Heart left ventricle (tissue), 16 donors: ENCODE measurements around the gene ESRP2. TPM values are rescaled to one million over a fixed set of nuclear protein-coding genes. Genes with fewer than 3 reads are reported as not detected.

Experiments used
- ATAC-seq, 4 donors: fragments of 200-7000 bp; cut with Tn5 transposase; one replicate each; pipeline ENCODE4 v1.9.1; 2020 to 2022; ENCODE audit warnings: moderate library complexity in 4 of 4, mild to moderate bottlenecking in 3 of 4, moderate number of reproducible peaks in 1 of 4
- DNase-seq, 5 donors: peaks; one replicate each; pipeline ENCODE4 v3.0.0-alpha.2; 2020
- H3K27ac ChIP-seq, 12 donors: fragments of 200-600 bp; sonication (generic) in 4 of 12; one replicate each; pipeline versions ENCODE4 v1.5.0 to v1.8.0; 2016 to 2022; ENCODE audit warnings: mild to moderate bottlenecking in 2 of 12
- H3K27me3 ChIP-seq, 9 donors: fragments of 200-600 bp; sonication (generic) in 2 of 9; one replicate each; pipeline versions ENCODE4 v1.5.1 to v1.8.0; 2016 to 2022; ENCODE audit warnings: mild to moderate bottlenecking in 3 of 9
- H3K36me3 ChIP-seq, 9 donors: fragments of 200-600 bp; sonication (generic) in 2 of 9; one replicate each; pipeline versions ENCODE4 v1.5.0 to v1.8.0; 2018 to 2022; ENCODE audit warnings: mild to moderate bottlenecking in 2 of 9
- H3K4me1 ChIP-seq, 12 donors: fragments of 200-600 bp; sonication (generic) in 4 of 12; one replicate each; pipeline versions ENCODE4 v1.5.0 to v1.8.0; 2016 to 2022; ENCODE audit warnings: mild to moderate bottlenecking in 3 of 12
- H3K4me3 ChIP-seq, 12 donors: fragments of 200-600 bp; sonication (generic) in 4 of 12; one replicate each; pipeline versions ENCODE4 v1.5.0 to v1.8.0; 2017 to 2022; ENCODE audit warnings: mild to moderate bottlenecking in 9 of 12, moderate library complexity in 4 of 12
- H3K9me3 ChIP-seq, 12 donors: fragments of 200-600 bp; sonication (generic) in 4 of 12; one replicate each; pipeline versions ENCODE4 v1.5.0 to v1.8.0; 2016 to 2022; ENCODE audit warnings: mild to moderate bottlenecking in 1 of 12
- CTCF ChIP-seq, 12 donors: fragments of 200-600 bp; sonication (generic) in 4 of 12; IDR thresholded peaks; one replicate each; pipeline versions ENCODE4 v1.5.0 to v1.8.0; 2018 to 2022; ENCODE audit warnings: antibody characterized with exemption in 12 of 12, mild to moderate bottlenecking in 5 of 12
- POLR2A ChIP-seq, 2 donors: fragments of 450-650 bp; IDR thresholded peaks; one replicate each; pipeline ENCODE4 v1.6.1; 2017; ENCODE audit warnings: antibody characterized with exemption in 2 of 2, mild to moderate bottlenecking in 2 of 2, moderate library complexity in 2 of 2
- WGBS, 4 donors: extraction: QIAGEN DNeasy Blood & Tissue Kit in 2 of 4; methylation state at CpG; one replicate each; pipeline versions ENCODE4 v1.1.5 to v1.1.7; 2013 to 2018; 5-methylcytosine and 5-hydroxymethylcytosine counted together
- intact Hi-C, 10 donors: fragments of 100-400 bp; cut with DNase I; formaldehyde crosslinking; loops; one replicate each; pipeline versions ENCODE4 v1.11.1 to v1.14.2; 2022
- polyA plus RNA-seq, 2 donors: library from polyadenylated mRNA; stranded (reverse); fragments of 200-250 nt; gene quantifications; one replicate each; pipeline ENCODE4 v1.2.3, GENCODE V29; 2013
- total RNA-seq, 9 donors: library from RNA; depleted of rRNA in 2 of 9; stranded (reverse); fragments of >200 nt in 2 of 9; fragmentation: NEBNext Ultra II Directional in 3 of 9; extraction: Animal tissue kit (Norgen Biotek cat#: 25700) in 3 of 9; gene quantifications; one replicate each; pipeline versions ENCODE4 v1.1.0 to v1.2.4, GENCODE V29; 2016 to 2023
- donor health status: ischemic (EF 13 %, LVEDD 7.1; RV severe dilation, severe dysfunction).
- donor health status: healthy with polysubstance abuse.
- donor health status: DM: no; HTN: yes; CAD: no.
- donor health status: DM: no; HTN: no; CAD: no.
- donor health status: ischemic (EF 25% LVEDD 6.9; RV normal size, moderate dysfunction).
- donor health status: ischemic (EF 25% LVEDD 5.7; RV mildly dilated, moderate dysfunction).
- donor health status: healthy.
- donor health status: DM: yes; HTN: yes; CAD: no.
- donor health status: ischemic (EF 35%, LVEDD 5.7; RV mildly dilated, moderate dysfunction).
- donor health status: nonischemic (EF 11% LVEDD 7.7; RV severe dilation, severe dysfunction).
- donor health status: DM: yes; HTN: yes; CAD: no.
- donor health status: PGD.
- donor health status: ischemic (EF 29% LVEDD 5.4; RV normal size, mild dysfunction).
- donor health status: nonischemic (EF 23%, LVEDD 6.1; RV moderate dilation, normal function).

ESRP2 gene
- total and polyA plus RNA-seq, 11 donors, result 0.15 to 1.9 (median 0.45) TPM; not detected in 1

- DNase-seq (peak in 1 of 5 donors; percentile 48), ATAC-seq (peak in 2 of 4 donors; percentile 2 to 6)
- Histone ChIP-seq H3K4me3 (peak overlapping the region in 4 of 12 donors; percentile 9 to 96 (median 49)), H3K9me3 (no peaks in the 10 kb centered on the region), H3K27ac (peak overlapping the region; percentile 59 to 97 (median 87)), H3K36me3 (peaks cover 0 to 45% (median 29%) of the 10 kb centered on the region in 9 donors), H3K27me3 (no peaks in the 10 kb centered on the region), H3K4me1 (peaks cover 7 to 79% (median 58%) of the 10 kb centered on the region in 12 donors)
- TF ChIP-seq POLR2A (IDR thresholded peaks at IDR 0.05) (no peak), CTCF (IDR thresholded peaks at IDR 0.05) (no peak)
- intact Hi-C loops, result loop anchor here in 4 of 10 donors (5.0 to 10.0 kb wide), 2 partner anchors 64 to 1277 kb away; partner anchors contain the start of genes PRMT7 (in 3 of the 4) and SLC7A6OS (in 3 of the 4)
- 63 to 72% (median 68%) methylated on average over 3 to 4 of the region's 4 CpGs for WGBS, 4 donors
Measured at GRCh38 chr16:68247932-68248331, 12.0 kb upstream of the ESRP2 start.

GRCh38 chr16:68247400-68247799, 11.5 kb upstream of the ESRP2 start:
- intact Hi-C loops, result loop anchor here in 4 of 10 donors (5.0 to 10.0 kb wide), 2 partner anchors 65 to 1277 kb away; partner anchors contain the start of genes PRMT7 (in 3 of the 4) and SLC7A6OS (in 3 of the 4)
- ATAC-seq (peak in 2 of 4 donors; percentile 14 to 17), DNase-seq (peak in 4 of 5 donors; percentile 22 to 62 (median 44))
- 64 to 78% (median 68%) methylated on average over 4 of the region's 4 CpGs for WGBS, 4 donors
- Histone ChIP-seq H3K4me3 (peak overlapping the region in 6 of 12 donors; percentile 9 to 96 (median 49)), H3K36me3 (peaks cover 0 to 40% (median 26%) of the 10 kb centered on the region in 9 donors), H3K9me3 (no peaks in the 10 kb centered on the region), H3K4me1 (peaks cover 4 to 74% (median 54%) of the 10 kb centered on the region in 12 donors), H3K27me3 (no peaks in the 10 kb centered on the region), H3K27ac (peak overlapping the region; percentile 59 to 97 (median 87))
- no peak for TF ChIP-seq POLR2A (IDR thresholded peaks at IDR 0.05)
- no peak for TF ChIP-seq CTCF (IDR thresholded peaks at IDR 0.05)

- intact Hi-C loops, result loop anchor here in 4 of 10 donors (5.0 to 10.0 kb wide), 2 partner anchors 66 to 1278 kb away; partner anchors contain the start of genes PRMT7 (in 3 of the 4) and SLC7A6OS (in 3 of the 4)
- peak overlapping the region; percentile 59 to 97 (median 87) for H3K27ac ChIP-seq
- H3K27me3 ChIP-seq, result no peaks in the 10 kb centered on the region
- H3K36me3 ChIP-seq, result peaks cover 0 to 32% (median 24%) of the 10 kb centered on the region in 9 donors
- ATAC-seq (no peak), DNase-seq (peak in 3 of 5 donors; percentile 39 to 55 (median 45))
- peaks cover 4 to 69% (median 51%) of the 10 kb centered on the region in 12 donors for H3K4me1 ChIP-seq
- H3K4me3 ChIP-seq, result peak overlapping the region in 9 of 12 donors; percentile 65 to 98 (median 89)
- WGBS, 4 donors, result 53 to 64% (median 57%) methylated on average over 2 to 5 of the region's 5 CpGs
- no peaks in the 10 kb centered on the region for H3K9me3 ChIP-seq
- no peak for TF ChIP-seq POLR2A (IDR thresholded peaks at IDR 0.05)
- TF ChIP-seq CTCF (IDR thresholded peaks at IDR 0.05), result no peak
Measured at GRCh38 chr16:68246666-68247065, 10.7 kb upstream of the ESRP2 start.

- DNase-seq (peak in 1 of 5 donors; percentile 19), ATAC-seq (no peak)
- Histone ChIP-seq H3K27ac (peak overlapping the region in 11 of 12 donors; percentile 75 to 97 (median 87)), H3K9me3 (no peaks in the 10 kb centered on the region), H3K4me3 (peak overlapping the region; percentile 65 to 98 (median 86)), H3K27me3 (no peaks in the 10 kb centered on the region), H3K36me3 (peaks cover 0 to 27% (median 23%) of the 10 kb centered on the region in 9 donors), H3K4me1 (peaks cover 4 to 64% (median 49%) of the 10 kb centered on the region in 12 donors)
- intact Hi-C loops, result loop anchor here in 4 of 10 donors (5.0 to 10.0 kb wide), 2 partner anchors 66 to 1279 kb away; partner anchors contain the start of genes PRMT7 (in 3 of the 4) and SLC7A6OS (in 3 of the 4)
- WGBS, 4 donors, result 41 to 68% (median 63%) methylated on average over 7 of the region's 7 CpGs
- no peak for TF ChIP-seq POLR2A (IDR thresholded peaks at IDR 0.05)
- no peak for TF ChIP-seq CTCF (IDR thresholded peaks at IDR 0.05)
Measured at GRCh38 chr16:68246121-68246520, 10.2 kb upstream of the ESRP2 start.
